HG03520 (cell line): Measurements from ENCODE around the gene SUGCT.

Experiments used
- ATAC-seq: cut with Tn5 transposase; IDR thresholded peaks from one replicate; pipeline ENCODE4 v1.9.1; 2021; ENCODE audit warnings: mild to moderate bottlenecking, moderate library complexity; ENCODE audit not compliant: unreplicated experiment

Gene SUGCT

GRCh38 chr7:40316176-40316575 is 181.4 kb downstream of the SUGCT start:
- ATAC-seq: no peak

- ATAC-seq: no peak
Measured at GRCh38 chr7:40324914-40325313, 190.1 kb downstream of the SUGCT start.

DNA sequence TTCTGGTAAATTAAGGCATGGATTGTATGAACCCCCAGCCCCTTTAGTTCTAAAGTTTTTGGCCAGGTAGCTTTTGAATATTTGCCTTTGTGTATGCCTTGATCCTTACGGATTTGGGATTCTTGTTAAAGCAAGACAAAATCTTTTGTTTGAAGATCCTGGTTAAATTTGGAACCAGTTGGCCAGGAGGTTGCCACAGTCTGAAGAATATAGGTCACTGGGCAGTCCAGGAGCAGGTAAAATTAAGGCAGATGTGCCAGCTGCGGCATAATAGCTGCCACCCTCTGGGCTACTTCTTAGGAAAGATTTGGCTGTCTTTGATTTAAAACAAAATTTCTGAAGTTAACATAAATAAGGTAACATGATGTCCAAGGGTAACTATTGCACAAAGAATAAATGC is 192.3 kb downstream of the SUGCT start:
- no peak for ATAC-seq

GRCh38 chr7:40327873-40328272 is 193.1 kb downstream of the SUGCT start:
- ATAC-seq: no peak

GRCh38 chr7:40329601-40330153 is 194.9 kb downstream of the SUGCT start:
- ATAC-seq: peak; percentile 73

DNA sequence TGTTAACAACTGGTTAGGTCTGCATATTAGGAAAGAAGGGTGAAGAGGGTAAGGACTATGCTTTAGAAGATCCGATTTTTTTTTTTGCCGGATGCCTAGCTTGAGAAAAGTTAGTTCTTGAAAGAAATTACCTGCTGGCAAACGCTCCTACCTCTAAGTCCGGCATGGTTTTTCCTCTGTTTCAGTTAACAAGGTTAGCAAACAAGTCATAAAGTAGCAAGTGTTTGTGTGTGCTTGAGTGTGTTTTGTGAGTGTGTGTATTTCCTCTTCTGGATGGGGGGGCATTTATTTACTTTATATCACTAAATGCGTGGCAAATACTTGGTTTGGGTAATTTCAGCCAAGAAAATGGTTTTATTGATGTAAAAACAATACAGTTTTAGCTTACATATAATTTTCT is 195.6 kb downstream of the SUGCT start:
- no peak for ATAC-seq

DNA sequence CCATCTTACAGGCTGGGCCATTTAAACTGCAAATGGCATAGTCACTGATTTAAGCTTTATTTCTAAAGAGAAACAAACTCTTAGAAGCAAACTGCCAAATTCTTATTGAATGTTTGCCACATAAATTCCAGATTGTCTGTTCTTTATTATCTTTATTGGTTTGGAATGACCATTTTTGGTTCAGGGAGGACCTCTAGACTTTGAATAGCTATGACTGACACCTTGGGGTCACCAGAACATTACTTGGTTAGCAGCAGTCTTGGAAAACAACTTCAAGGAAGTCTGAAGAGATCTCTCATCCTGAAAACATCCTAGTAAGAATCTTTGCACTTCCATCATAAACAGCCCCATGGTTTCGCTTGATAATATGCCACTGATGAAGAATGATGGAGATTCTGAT is 197.1 kb downstream of the SUGCT start:
- ATAC-seq: no peak

DNA sequence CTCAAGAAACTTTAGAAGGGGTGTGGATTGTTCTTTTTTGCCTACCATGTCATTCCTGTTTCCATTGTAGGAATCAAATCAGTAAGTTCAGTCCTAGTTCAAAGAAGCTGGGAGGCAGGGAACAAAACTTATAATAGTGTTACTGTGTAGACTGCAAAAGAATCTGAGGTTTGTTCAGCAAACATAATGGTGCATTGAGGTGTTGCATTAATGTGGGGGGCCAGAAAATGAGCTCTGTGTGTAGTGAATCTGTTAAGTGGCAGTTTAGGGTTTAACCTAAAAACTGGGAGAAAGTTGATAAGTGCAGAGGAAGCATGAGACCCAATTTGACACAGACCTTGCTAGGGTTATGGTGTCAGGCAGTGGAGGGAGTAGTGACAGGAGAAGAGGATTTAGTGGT is 197.7 kb downstream of the SUGCT start:
- ATAC-seq: no peak

GRCh38 chr7:40341836-40342235 is 207.0 kb downstream of the SUGCT start:
- no peak for ATAC-seq

DNA sequence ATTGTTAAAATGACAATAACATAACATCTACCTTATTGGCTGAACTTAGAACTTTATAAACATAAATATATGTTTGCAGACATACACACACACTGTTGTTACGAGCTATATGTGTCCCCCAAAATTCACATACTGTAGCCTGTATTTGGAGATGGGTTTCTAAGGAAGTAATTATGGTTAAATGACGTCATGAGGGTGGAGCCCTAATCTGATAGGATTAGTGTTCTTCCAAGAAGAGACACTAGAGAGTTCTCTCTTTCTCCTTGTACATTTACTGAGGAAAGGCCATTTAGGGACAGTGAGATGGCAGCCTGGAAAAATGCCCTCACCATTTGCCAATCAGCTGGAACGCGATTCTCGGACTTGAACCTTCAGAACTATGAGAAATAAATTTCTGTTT is 211.7 kb downstream of the SUGCT start:
- ATAC-seq: no peak

DNA sequence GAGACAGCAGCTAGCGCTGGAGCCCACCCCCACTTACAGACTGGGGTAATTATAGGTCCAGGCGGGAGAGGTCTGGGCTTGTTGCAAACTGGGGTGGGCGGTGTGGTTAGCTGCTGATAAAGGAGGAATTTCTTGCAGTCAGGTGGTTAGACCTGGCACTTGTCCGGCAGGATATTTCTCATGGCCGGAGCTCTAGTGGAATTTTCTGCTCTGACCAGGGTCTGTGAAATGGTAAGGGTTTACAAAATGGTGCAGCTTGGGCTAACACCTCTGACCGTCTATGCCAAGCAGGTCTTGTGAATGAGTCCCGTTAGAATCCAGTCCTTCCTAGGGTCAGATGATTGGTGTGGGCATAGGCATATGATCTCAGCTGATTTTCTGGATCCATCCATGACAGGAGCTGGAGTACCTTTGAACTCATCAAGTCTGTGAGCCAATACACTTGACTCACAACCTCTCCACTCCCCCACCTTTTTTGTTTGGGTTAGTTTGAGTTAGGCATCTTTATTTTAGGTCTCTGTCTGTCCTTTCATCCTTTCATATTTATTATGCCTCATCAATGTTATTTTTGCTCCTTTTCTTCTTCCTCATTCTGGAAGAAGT is 213.4 kb downstream of the SUGCT start:
- no peak for ATAC-seq

GRCh38 chr7:40350100-40350499 is 215.3 kb downstream of the SUGCT start:
- no peak for ATAC-seq

- no peak for ATAC-seq
Measured at GRCh38 chr7:40354711-40355110, 219.9 kb downstream of the SUGCT start.

GRCh38 chr7:40356312-40356711 is 221.5 kb downstream of the SUGCT start:
- ATAC-seq: no peak

GRCh38 chr7:40356871-40357709 is 222.3 kb downstream of the SUGCT start:
- ATAC-seq: no peak

DNA sequence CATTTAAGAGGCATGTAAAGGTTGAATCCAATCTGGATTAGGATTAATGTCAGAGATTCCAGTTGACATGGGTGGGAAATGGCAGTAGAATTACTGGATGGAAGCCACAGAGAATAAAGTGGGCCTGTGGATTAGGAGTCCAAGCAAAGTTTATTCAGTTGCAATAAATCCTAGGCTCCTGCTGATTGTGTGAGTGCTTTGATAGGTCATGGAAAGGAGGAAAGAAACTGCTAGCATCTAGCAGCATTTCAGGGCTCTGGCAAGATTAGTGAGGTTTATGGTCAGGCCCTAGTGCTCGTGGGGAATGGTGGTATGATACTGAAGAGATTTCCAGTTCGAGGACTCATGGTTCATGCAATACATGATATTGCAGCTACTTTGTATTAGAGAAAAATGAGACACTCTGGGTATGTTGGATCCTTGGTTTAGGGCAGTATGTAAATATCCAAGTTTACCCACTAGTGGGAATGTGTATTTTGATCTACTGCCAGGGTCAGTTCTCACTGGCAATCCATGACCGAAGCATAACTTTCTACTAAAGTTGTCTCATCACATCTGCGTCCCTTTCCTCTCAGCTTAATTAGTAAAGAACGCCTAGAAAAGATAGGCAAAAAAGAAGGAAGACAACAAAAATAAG is 235.0 kb downstream of the SUGCT start:
- no peak for ATAC-seq

DNA sequence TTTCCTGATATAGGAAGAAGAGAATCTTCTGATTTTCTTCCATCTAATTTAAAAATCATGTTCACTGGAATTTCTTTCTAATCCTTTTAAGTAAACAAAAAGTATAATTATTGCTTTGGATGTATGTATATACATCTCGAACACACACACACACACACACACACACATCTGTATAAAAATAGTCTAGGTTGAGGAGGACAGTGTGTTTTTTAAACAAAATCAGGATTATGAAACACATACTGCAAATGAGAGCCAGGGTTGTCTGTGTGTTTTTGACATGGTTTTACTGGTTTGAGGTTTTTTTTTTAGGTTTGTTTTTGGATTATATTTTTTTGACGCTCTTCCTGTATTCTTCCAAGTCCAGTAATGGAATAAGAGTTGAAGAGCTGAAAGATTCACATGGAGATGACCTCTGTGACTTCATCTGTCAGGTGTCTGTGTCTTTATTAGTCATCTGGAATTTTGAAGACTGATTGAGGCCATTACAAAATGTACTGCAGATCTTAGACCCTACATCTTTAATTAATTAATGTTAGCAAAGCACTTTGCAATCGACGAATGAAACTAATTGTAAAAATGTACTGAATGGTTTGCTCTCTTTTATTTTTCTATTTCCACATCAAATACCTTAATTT is 237.1 kb downstream of the SUGCT start:
- ATAC-seq: no peak

- ATAC-seq: no peak
Measured at GRCh38 chr7:40374575-40374974, 239.8 kb downstream of the SUGCT start.

DNA sequence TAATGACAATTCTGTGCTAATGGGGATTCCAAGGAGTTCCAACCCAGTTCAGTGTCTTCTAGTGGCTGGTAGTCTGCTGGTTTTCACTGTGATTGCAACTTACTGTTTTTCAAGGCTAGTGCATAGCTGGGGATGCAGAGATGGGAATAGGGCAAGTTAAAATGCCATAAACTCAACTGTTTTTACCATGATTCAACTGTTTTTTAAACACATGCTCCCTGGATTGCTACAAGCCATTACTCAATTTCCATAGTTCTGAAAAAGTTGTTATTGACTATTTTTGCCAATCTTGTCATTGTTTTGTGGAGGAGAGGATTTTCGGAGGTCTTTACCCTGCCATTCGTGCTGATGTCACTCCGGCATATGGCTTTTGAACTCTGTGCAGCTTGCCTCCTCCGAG is 245.3 kb downstream of the SUGCT start:
- no peak for ATAC-seq

DNA sequence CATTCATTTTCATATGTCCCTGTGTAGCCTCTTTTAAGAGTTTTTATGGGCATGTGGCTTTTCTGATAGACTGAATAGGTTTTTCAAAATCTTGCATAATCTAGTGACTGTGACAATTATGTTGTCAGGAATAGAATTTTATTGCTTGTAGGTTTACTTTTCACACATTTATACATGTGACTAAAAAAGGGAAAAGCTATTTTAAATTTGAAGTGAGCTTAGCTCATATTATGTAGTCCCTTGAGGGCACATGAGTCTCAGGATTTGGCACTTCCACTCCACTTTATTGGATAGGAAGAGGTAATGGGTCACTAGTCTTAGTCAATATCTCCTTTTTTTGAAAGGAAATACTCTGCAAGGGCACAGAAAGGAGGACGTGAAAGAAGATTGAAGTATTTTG is 247.3 kb downstream of the SUGCT start:
- no peak for ATAC-seq

GRCh38 chr7:40393660-40394059 is 258.9 kb downstream of the SUGCT start:
- no peak for ATAC-seq
